ENCODE results near the gene PIGS. TPM values are rescaled to one million over a fixed set of nuclear protein-coding genes. Genes with fewer than 3 reads are reported as not detected.

Gene PIGS
- total and polyA plus RNA-seq, 2 of the 13 experiments (the other 11 are each of a cell fraction or from before 2014, with no cell fraction given), result 31.7 to 42.6 TPM

DNA sequence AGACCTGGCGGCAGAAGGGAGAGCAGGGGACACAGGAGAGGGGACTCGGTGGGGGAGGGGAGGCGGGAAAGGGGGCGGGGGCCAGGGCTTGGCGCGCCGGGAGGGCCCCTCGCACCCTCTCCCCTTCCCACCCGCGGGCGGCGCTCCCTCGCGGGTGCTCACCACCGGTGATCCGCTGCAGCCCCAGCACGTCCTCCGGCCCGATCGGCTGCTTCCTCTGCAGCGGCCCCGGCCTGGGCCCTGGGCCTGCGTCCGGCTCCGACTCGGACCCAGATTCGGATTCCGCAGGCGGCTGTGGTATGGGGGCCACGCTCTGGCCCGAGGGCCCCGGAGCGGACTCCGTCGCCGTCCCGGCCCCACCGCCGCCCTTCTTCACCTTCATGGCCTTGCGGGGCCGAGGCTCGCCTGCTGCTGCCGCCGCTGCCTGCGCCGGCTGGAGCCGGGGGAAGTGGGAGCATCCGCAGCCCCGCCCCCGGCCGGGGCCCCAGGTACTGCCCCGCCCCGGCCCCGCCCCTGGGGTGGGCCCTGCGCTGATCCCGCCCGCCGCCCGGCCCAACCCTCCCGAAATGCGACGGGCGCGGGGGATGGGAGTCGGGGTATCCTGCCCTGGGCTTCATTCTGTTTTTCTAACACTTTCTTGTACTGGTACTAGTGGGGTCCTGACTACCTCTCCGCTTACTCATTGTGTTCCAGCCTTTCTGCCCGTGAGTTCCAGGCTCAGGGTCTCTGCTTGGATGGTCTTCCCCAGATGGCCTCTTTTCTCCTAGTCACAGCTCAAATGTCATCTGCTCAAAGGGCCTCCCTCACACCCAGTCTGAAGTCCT lies 18.9 kb downstream of the PIGS start, which contains the start of gene UNC119 (continued):
- TF ChIP-seq ZBTB49 (CRISPR knock-in tag; IDR thresholded peaks at IDR 0.05; ENCODE audit: borderline replicate concordance) (no peak), TCF12 (IDR thresholded peaks at IDR 0.05) (no peak), TCF12 (CRISPR knock-in tag; IDR thresholded peaks at IDR 0.05) (no peak), CENPT (CRISPR knock-in tag; IDR thresholded peaks at IDR 0.05; ENCODE audit: low read depth) (no peak), AGO2 (optimal IDR thresholded peaks at IDR 0.05; ENCODE audit: low read depth, low read length) (peak; percentile 54), ZNF274 (CRISPR knock-in tag; IDR thresholded peaks at IDR 0.05) (no peak), RAD21 (CRISPR knock-in tag; IDR thresholded peaks at IDR 0.05) (no peak), MATR3 (CRISPR knock-in tag; IDR thresholded peaks at IDR 0.05) (no peak), SOX6 (IDR thresholded peaks at IDR 0.05) (no peak), SOX6 (CRISPR knock-in tag; IDR thresholded peaks at IDR 0.05) (no peak), ZNF678 (CRISPR knock-in tag; IDR thresholded peaks at IDR 0.05) (no peak), ZNF550 (CRISPR knock-in tag; IDR thresholded peaks at IDR 0.05; ENCODE audit: borderline replicate concordance) (no peak), ZSCAN21 (CRISPR knock-in tag; IDR thresholded peaks at IDR 0.05; ENCODE audit: borderline replicate concordance) (peak; percentile 72), ZNF3 (CRISPR knock-in tag; IDR thresholded peaks at IDR 0.05) (no peak), JUNB (CRISPR knock-in tag; IDR thresholded peaks at IDR 0.05; ENCODE audit: borderline replicate concordance) (no peak), ZSCAN12 (CRISPR knock-in tag; IDR thresholded peaks at IDR 0.05) (no peak), ZNF761 (CRISPR knock-in tag; conservative IDR thresholded peaks at IDR 0.05) (no peak), RFXANK (CRISPR knock-in tag; IDR thresholded peaks at IDR 0.05) (no peak), ZNF143 (CRISPR knock-in tag; IDR thresholded peaks at IDR 0.05) (no peak), CBFB (CRISPR knock-in tag; IDR thresholded peaks at IDR 0.05) (no peak), ZNF737 (CRISPR knock-in tag; IDR thresholded peaks at IDR 0.05; ENCODE audit: borderline replicate concordance) (no peak)
- TF ChIP-seq, protein P1, sequence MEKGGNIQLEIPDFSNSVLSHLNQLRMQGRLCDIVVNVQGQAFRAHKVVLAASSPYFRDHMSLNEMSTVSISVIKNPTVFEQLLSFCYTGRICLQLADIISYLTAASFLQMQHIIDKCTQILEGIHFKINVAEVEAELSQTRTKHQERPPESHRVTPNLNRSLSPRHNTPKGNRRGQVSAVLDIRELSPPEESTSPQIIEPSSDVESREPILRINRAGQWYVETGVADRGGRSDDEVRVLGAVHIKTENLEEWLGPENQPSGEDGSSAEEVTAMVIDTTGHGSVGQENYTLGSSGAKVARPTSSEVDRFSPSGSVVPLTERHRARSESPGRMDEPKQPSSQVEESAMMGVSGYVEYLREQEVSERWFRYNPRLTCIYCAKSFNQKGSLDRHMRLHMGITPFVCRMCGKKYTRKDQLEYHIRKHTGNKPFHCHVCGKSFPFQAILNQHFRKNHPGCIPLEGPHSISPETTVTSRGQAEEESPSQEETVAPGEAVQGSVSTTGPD (CRISPR knock-in tag; IDR thresholded peaks at IDR 0.05), result no peak
- TF ChIP-seq, protein P2, sequence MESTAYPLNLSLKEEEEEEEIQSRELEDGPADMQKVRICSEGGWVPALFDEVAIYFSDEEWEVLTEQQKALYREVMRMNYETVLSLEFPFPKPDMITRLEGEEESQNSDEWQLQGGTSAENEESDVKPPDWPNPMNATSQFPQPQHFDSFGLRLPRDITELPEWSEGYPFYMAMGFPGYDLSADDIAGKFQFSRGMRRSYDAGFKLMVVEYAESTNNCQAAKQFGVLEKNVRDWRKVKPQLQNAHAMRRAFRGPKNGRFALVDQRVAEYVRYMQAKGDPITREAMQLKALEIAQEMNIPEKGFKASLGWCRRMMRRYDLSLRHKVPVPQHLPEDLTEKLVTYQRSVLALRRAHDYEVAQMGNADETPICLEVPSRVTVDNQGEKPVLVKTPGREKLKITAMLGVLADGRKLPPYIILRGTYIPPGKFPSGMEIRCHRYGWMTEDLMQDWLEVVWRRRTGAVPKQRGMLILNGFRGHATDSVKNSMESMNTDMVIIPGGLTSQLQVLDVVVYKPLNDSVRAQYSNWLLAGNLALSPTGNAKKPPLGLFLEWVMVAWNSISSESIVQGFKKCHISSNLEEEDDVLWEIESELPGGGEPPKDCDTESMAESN (CRISPR knock-in tag; conservative IDR thresholded peaks at IDR 0.05), result no peak
- TF ChIP-seq, protein P3, sequence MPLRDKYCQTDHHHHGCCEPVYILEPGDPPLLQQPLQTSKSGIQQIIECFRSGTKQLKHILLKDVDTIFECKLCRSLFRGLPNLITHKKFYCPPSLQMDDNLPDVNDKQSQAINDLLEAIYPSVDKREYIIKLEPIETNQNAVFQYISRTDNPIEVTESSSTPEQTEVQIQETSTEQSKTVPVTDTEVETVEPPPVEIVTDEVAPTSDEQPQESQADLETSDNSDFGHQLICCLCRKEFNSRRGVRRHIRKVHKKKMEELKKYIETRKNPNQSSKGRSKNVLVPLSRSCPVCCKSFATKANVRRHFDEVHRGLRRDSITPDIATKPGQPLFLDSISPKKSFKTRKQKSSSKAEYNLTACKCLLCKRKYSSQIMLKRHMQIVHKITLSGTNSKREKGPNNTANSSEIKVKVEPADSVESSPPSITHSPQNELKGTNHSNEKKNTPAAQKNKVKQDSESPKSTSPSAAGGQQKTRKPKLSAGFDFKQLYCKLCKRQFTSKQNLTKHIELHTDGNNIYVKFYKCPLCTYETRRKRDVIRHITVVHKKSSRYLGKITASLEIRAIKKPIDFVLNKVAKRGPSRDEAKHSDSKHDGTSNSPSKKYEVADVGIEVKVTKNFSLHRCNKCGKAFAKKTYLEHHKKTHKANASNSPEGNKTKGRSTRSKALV (CRISPR knock-in tag; IDR thresholded peaks at IDR 0.05), result 0 out of 2 replicates have a peak, but pooled peaks have one; percentile 24
